ENCODE measurements around the gene TGFBR2.

Gene TGFBR2

GRCh38 chr3:30630238-30631030 lies 24.0 kb downstream of the TGFBR2 start:
- TF ChIP-seq, protein P1, sequence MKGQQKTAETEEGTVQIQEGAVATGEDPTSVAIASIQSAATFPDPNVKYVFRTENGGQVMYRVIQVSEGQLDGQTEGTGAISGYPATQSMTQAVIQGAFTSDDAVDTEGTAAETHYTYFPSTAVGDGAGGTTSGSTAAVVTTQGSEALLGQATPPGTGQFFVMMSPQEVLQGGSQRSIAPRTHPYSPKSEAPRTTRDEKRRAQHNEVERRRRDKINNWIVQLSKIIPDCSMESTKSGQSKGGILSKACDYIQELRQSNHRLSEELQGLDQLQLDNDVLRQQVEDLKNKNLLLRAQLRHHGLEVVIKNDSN (IDR thresholded peaks at IDR 0.05) = no peak
- TF ChIP-seq RAD21 (IDR thresholded peaks at IDR 0.05; ENCODE audit: low read depth) (no peak), YY1 (IDR thresholded peaks at IDR 0.05; ENCODE audit: low read depth) (no peak), CREB1 (IDR thresholded peaks at IDR 0.05; ENCODE audit: low read depth) (no peak), EP300 (IDR thresholded peaks at IDR 0.05; ENCODE audit: borderline replicate concordance) (no peak), TCF12 (IDR thresholded peaks at IDR 0.05; ENCODE audit: low read depth) (no peak), CEBPB (IDR thresholded peaks at IDR 0.05) (no peak), ZBTB7A (IDR thresholded peaks at IDR 0.05; ENCODE audit: low read depth) (no peak), NFIC (IDR thresholded peaks at IDR 0.05) (no peak), TAF1 (IDR thresholded peaks at IDR 0.05; ENCODE audit: low read depth) (no peak), TEAD4 (IDR thresholded peaks at IDR 0.05) (no peak), EGR1 (IDR thresholded peaks at IDR 0.05) (no peak)
- TF ChIP-seq, protein P2, sequence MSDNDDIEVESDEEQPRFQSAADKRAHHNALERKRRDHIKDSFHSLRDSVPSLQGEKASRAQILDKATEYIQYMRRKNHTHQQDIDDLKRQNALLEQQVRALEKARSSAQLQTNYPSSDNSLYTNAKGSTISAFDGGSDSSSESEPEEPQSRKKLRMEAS (IDR thresholded peaks at IDR 0.05) = no peak
- TF ChIP-seq, protein P3, sequence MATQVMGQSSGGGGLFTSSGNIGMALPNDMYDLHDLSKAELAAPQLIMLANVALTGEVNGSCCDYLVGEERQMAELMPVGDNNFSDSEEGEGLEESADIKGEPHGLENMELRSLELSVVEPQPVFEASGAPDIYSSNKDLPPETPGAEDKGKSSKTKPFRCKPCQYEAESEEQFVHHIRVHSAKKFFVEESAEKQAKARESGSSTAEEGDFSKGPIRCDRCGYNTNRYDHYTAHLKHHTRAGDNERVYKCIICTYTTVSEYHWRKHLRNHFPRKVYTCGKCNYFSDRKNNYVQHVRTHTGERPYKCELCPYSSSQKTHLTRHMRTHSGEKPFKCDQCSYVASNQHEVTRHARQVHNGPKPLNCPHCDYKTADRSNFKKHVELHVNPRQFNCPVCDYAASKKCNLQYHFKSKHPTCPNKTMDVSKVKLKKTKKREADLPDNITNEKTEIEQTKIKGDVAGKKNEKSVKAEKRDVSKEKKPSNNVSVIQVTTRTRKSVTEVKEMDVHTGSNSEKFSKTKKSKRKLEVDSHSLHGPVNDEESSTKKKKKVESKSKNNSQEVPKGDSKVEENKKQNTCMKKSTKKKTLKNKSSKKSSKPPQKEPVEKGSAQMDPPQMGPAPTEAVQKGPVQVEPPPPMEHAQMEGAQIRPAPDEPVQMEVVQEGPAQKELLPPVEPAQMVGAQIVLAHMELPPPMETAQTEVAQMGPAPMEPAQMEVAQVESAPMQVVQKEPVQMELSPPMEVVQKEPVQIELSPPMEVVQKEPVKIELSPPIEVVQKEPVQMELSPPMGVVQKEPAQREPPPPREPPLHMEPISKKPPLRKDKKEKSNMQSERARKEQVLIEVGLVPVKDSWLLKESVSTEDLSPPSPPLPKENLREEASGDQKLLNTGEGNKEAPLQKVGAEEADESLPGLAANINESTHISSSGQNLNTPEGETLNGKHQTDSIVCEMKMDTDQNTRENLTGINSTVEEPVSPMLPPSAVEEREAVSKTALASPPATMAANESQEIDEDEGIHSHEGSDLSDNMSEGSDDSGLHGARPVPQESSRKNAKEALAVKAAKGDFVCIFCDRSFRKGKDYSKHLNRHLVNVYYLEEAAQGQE (IDR thresholded peaks at IDR 0.05; ENCODE audit: low read depth) = no peak

- TF ChIP-seq NFIC (IDR thresholded peaks at IDR 0.05) (no peak), TEAD4 (IDR thresholded peaks at IDR 0.05) (no peak), FOXM1 (IDR thresholded peaks at IDR 0.05; ENCODE audit: borderline replicate concordance, low read depth) (no peak), RAD21 (IDR thresholded peaks at IDR 0.05; ENCODE audit: low read depth) (no peak)
- TF ChIP-seq, protein P1 (IDR thresholded peaks at IDR 0.05) = no peak
These were observed 25.0 kb downstream of the TGFBR2 start for GRCh38 chr3:30631243-30631904.

DNA sequence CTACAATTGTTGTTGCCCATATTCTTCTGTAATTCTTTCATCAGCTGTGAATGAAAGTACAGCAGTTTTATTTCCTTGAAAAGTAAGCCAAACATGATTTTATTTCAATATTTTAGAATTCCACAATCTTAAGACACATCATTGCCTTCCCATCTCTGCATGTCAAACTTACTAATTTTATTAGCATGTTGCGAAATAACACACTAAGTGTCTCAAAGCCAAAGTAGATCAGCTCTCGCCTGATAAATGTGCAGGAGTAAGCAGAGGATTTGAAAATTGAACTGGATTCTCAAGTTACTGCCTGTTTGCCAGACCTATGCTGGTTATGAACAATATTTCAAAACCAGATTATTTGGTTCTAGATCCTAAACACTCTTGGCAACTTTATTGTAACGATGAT lies 25.7 kb downstream of the TGFBR2 start:
- TF ChIP-seq TEAD4 (IDR thresholded peaks at IDR 0.05) = no peak
- no peak for TF ChIP-seq CREB1 (IDR thresholded peaks at IDR 0.05; ENCODE audit: low read depth)
- TF ChIP-seq, protein P3 (IDR thresholded peaks at IDR 0.05; ENCODE audit: low read depth) = no peak
- no peak for TF ChIP-seq YY1 (IDR thresholded peaks at IDR 0.05; ENCODE audit: low read depth)
- TF ChIP-seq, protein P2 (IDR thresholded peaks at IDR 0.05) = no peak
- peak; percentile 84 for TF ChIP-seq CEBPB (IDR thresholded peaks at IDR 0.05)

DNA sequence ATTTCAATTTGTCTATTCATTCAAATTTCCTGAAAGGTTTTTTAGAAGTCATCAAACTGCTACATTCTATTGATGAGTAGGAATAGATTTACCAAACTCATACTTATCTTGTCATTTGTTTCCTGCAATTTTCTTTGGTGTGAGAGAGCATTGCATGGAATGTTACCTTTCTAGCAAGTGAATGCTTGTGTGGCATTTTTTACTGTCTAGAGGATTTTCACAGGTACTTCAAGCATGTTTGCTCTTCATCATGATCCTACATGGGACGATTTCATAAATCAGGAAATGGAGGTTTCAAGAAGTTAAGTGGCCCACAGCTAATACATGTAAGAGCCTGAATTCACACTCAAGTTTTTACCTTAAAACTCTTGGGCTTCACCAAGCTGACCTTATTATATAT lies 26.1 kb downstream of the TGFBR2 start:
- no peak for TF ChIP-seq CREB1 (IDR thresholded peaks at IDR 0.05; ENCODE audit: low read depth)
- TF ChIP-seq TEAD4 (IDR thresholded peaks at IDR 0.05) = no peak
- TF ChIP-seq EGR1 (IDR thresholded peaks at IDR 0.05) = no peak
- TF ChIP-seq, protein P2 (IDR thresholded peaks at IDR 0.05) = no peak

GRCh38 chr3:30633718-30634117 lies 27.3 kb downstream of the TGFBR2 start:
- TF ChIP-seq ZBTB7A (IDR thresholded peaks at IDR 0.05; ENCODE audit: low read depth) (no peak), CEBPB (IDR thresholded peaks at IDR 0.05) (no peak), NFIC (IDR thresholded peaks at IDR 0.05) (no peak), FOXM1 (IDR thresholded peaks at IDR 0.05; ENCODE audit: borderline replicate concordance, low read depth) (no peak), RAD21 (IDR thresholded peaks at IDR 0.05; ENCODE audit: low read depth) (no peak), TAF1 (IDR thresholded peaks at IDR 0.05; ENCODE audit: low read depth) (no peak), YY1 (IDR thresholded peaks at IDR 0.05; ENCODE audit: low read depth) (no peak), CREB1 (IDR thresholded peaks at IDR 0.05; ENCODE audit: low read depth) (no peak), EP300 (IDR thresholded peaks at IDR 0.05; ENCODE audit: borderline replicate concordance) (no peak), TCF12 (IDR thresholded peaks at IDR 0.05; ENCODE audit: low read depth) (no peak), EGR1 (IDR thresholded peaks at IDR 0.05) (no peak), TEAD4 (IDR thresholded peaks at IDR 0.05) (no peak)
- TF ChIP-seq, protein P2 (IDR thresholded peaks at IDR 0.05) = no peak
- TF ChIP-seq, protein P1 (IDR thresholded peaks at IDR 0.05) = no peak
- TF ChIP-seq, protein P3 (IDR thresholded peaks at IDR 0.05; ENCODE audit: low read depth) = no peak
